ENCODE data around the gene AFF3.

AFF3 gene

GRCh38 chr2:100070078-100070477 lies 72.3 kb downstream of the AFF3 start:
- DNase-seq (ENCODE audit: low read depth in 2 of 2): no peak

- DNase-seq (ENCODE audit: low read depth in 2 of 2): no peak
Observed at GRCh38 chr2:100068395-100068794, 74.0 kb downstream of the AFF3 start.

GRCh38 chr2:100067784-100068183 lies 74.6 kb downstream of the AFF3 start:
- no peak for DNase-seq (ENCODE audit: low read depth in 2 of 2)

- no peak for DNase-seq (ENCODE audit: low read depth in 2 of 2)
Observed at GRCh38 chr2:100066856-100067255, 75.5 kb downstream of the AFF3 start.

GRCh38 chr2:100066246-100066645 lies 76.1 kb downstream of the AFF3 start:
- DNase-seq (ENCODE audit: low read depth in 2 of 2): no peak

GRCh38 chr2:100064592-100065428 lies 77.6 kb downstream of the AFF3 start:
- no peak for DNase-seq (ENCODE audit: low read depth in 2 of 2)

GRCh38 chr2:100064165-100064564 lies 78.2 kb downstream of the AFF3 start:
- DNase-seq (ENCODE audit: low read depth in 2 of 2): no peak

- no peak for DNase-seq (ENCODE audit: low read depth in 2 of 2)
Observed at GRCh38 chr2:100063459-100063953, 78.9 kb downstream of the AFF3 start.

GRCh38 chr2:100062336-100062735 lies 80.1 kb downstream of the AFF3 start:
- DNase-seq (ENCODE audit: low read depth in 2 of 2): no peak

- no peak for DNase-seq (ENCODE audit: low read depth in 2 of 2)
Observed at GRCh38 chr2:100060875-100061274, 81.5 kb downstream of the AFF3 start.

- no peak for DNase-seq (ENCODE audit: low read depth in 2 of 2)
Observed at GRCh38 chr2:100059638-100060037, 82.8 kb downstream of the AFF3 start.

GRCh38 chr2:100057901-100058261 lies 84.5 kb downstream of the AFF3 start:
- DNase-seq (ENCODE audit: low read depth in 2 of 2): no peak

- no peak for DNase-seq (ENCODE audit: low read depth in 2 of 2)
Observed at GRCh38 chr2:100054426-100054825, 88.0 kb downstream of the AFF3 start.

- DNase-seq (ENCODE audit: low read depth in 2 of 2): no peak
Observed at GRCh38 chr2:100053087-100053885, 89.1 kb downstream of the AFF3 start.

- DNase-seq (ENCODE audit: low read depth in 2 of 2): no peak
Observed at GRCh38 chr2:100052650-100053049, 89.7 kb downstream of the AFF3 start.

- DNase-seq (ENCODE audit: low read depth in 2 of 2): no peak
Observed at GRCh38 chr2:100051253-100051652, 91.1 kb downstream of the AFF3 start.

GRCh38 chr2:100050685-100051084 lies 91.7 kb downstream of the AFF3 start:
- no peak for DNase-seq (ENCODE audit: low read depth in 2 of 2)

GRCh38 chr2:100046961-100047947 lies 95.1 kb downstream of the AFF3 start:
- no peak for DNase-seq (ENCODE audit: low read depth in 2 of 2)

- no peak for DNase-seq (ENCODE audit: low read depth in 2 of 2)
Observed at GRCh38 chr2:100045000-100045399, 97.4 kb downstream of the AFF3 start.

- no peak for DNase-seq (ENCODE audit: low read depth in 2 of 2)
Observed at GRCh38 chr2:100043891-100044255, 98.5 kb downstream of the AFF3 start.

GRCh38 chr2:100043081-100043890 lies 99.1 kb downstream of the AFF3 start:
- no peak for DNase-seq (ENCODE audit: low read depth in 2 of 2)

Data from stimulated activated CD4-positive, alpha-beta T cell treated with anti-CD3 and anti-CD28 coated beads, Interleukin-1b, Interleukin-23, amount 100 ng/mL, for 4 hours (primary cell).